Keratinocyte (primary cell): Measurements from ENCODE around the gene BLACAT1. TPM values are rescaled to one million over a fixed set of nuclear protein-coding genes. Genes with fewer than 3 reads are reported as not detected.
"Not testable (repeated sequence)": the region's sequence is repeated elsewhere in the genome, so short reads cannot be mapped to it uniquely, and the experiment has no call there.

ENCODE experiments used
- DNase-seq: peaks from one replicate; pipeline ENCODE4 v3.0.0-alpha.2; 2011; ENCODE audit warnings: low read depth, missing footprints, low spot score
- FAIRE-seq: peaks from 2 replicates; lab custom pipeline; 2011; peaks lifted over from hg19 to GRCh38; lab: Jason Lieb, UNC
- H2AFZ ChIP-seq: 2 replicates; pipeline ENCODE4 v1.6.0; 2012; ENCODE audit warnings: low read length, control low read depth, inconsistent platforms; ENCODE audit not compliant: control insufficient read depth
- H3K27ac ChIP-seq: 2 replicates; pipeline ENCODE4 v1.5.1; 2011; ENCODE audit warnings: low read length; ENCODE audit not compliant: control insufficient read depth, insufficient read depth
- H3K27me3 ChIP-seq: 3 replicates; pipeline ENCODE4 v1.6.0; 2011; ENCODE audit warnings: low read length; ENCODE audit not compliant: control insufficient read depth, insufficient read depth; ENCODE audit errors: extremely low read depth
- H3K36me3 ChIP-seq, 2 experiments: 2 replicates in 1 of 2; 3 replicates in 1 of 2; pipeline ENCODE4 v1.5.1; 2011; ENCODE audit warnings: low read length in 2 of 2, mild to moderate bottlenecking in 1 of 2; ENCODE audit not compliant: control insufficient read depth in 2 of 2, insufficient read depth in 2 of 2; ENCODE audit errors: extremely low read depth in 1 of 2
- H3K4me1 ChIP-seq: 3 replicates; pipeline ENCODE4 v1.5.1; 2011; ENCODE audit warnings: low read length; ENCODE audit not compliant: control insufficient read depth, insufficient read depth; ENCODE audit errors: extremely low read depth
- H3K4me2 ChIP-seq: 3 replicates; pipeline ENCODE4 v1.6.0; 2011; ENCODE audit warnings: low read depth, low read length; ENCODE audit not compliant: control insufficient read depth, insufficient read depth; ENCODE audit errors: extremely low read depth
- H3K4me3 ChIP-seq, 3 experiments: fragments of 200-600 bp in 1 of 3; sonication (generic) in 1 of 3; 2 replicates in 2 of 3; 3 replicates in 1 of 3; pipeline ENCODE4 v1.5.1; 2011 to 2016; ENCODE audit warnings: low read length in 3 of 3, mild to moderate bottlenecking in 3 of 3, control low read depth in 2 of 3, inconsistent platforms in 1 of 3, low read depth in 1 of 3, mixed read lengths in 1 of 3, mixed run types in 1 of 3, moderate library complexity in 1 of 3; ENCODE audit not compliant: control insufficient read depth in 2 of 3, insufficient read depth in 2 of 3; ENCODE audit errors: extremely low read depth in 1 of 3
- H3K79me2 ChIP-seq: 2 replicates; pipeline ENCODE4 v1.6.0; 2012; ENCODE audit warnings: low read length; ENCODE audit not compliant: control insufficient read depth, insufficient read depth
- H3K9ac ChIP-seq: 3 replicates; pipeline ENCODE4 v1.6.0; 2011; ENCODE audit warnings: low read length; ENCODE audit not compliant: control insufficient read depth, insufficient read depth; ENCODE audit errors: extremely low read depth
- H3K9me1 ChIP-seq: 3 replicates; pipeline ENCODE4 v1.6.0; 2011; ENCODE audit warnings: low read length; ENCODE audit not compliant: control insufficient read depth, insufficient read depth; ENCODE audit errors: extremely low read depth
- H3K9me3 ChIP-seq: 2 replicates; pipeline ENCODE4 v1.5.1; 2012; ENCODE audit warnings: low read depth, low read length; ENCODE audit not compliant: control insufficient read depth
- H4K20me1 ChIP-seq: 3 replicates; pipeline ENCODE4 v1.6.0; 2011; ENCODE audit warnings: low read length; ENCODE audit not compliant: control insufficient read depth, insufficient read depth; ENCODE audit errors: extremely low read depth
- EZH2 ChIP-seq: IDR thresholded peaks from one replicate; pipeline ENCODE4 v1.6.1; 2012; ENCODE audit warnings: inconsistent platforms, mild to moderate bottlenecking, low read length, moderate library complexity
- dilution Hi-C: fragments of 300-500 bp; cut with MboI; formaldehyde crosslinking; loops from one replicate; pipeline ENCODE4 v1.7.0; 2020; ENCODE audit warnings: low sequenced_read_pairs; ENCODE audit not compliant: extremely low pct_ligation_motif_present
- polyA plus RNA-seq, 5 experiments: library from polyadenylated mRNA; depleted of rRNA in 3 of 5; stranded (reverse) in 3 of 5; stranded (forward) in 1 of 5; unstranded in 1 of 5; fragments of >200 nt; gene quantifications; 1 replicate in 1 of 5; 2 replicates in 3 of 5; 3 replicates in 1 of 5; pipeline versions ENCODE4 v1.2.1 to v1.2.3, GENCODE V29; 2011 to 2012; ENCODE audit warnings: missing spikeins in 2 of 5, low read depth in 1 of 5, low replicate concordance in 1 of 5
- TF ChIP-seq, protein P1 (sequence below), 3 experiments: IDR thresholded peaks in 1 of 3; conservative IDR thresholded peaks in 1 of 3; optimal IDR thresholded peaks in 1 of 3; 2 replicates in 2 of 3; 3 replicates in 1 of 3; pipeline versions ENCODE3 to v1.5.1; 2011; ENCODE audit warnings: low read length in 3 of 3, mild to moderate bottlenecking in 3 of 3, moderate library complexity in 2 of 3, control low read depth in 1 of 3, inconsistent platforms in 1 of 3; ENCODE audit not compliant: insufficient read depth in 2 of 3; ENCODE audit errors: extremely low read depth in 1 of 3

Gene BLACAT1
- polyA plus RNA-seq, 1 donor (not counting 4 experiments of a cell fraction or from before 2014, with no cell fraction given): 4.0 TPM

- TF ChIP-seq, protein P1, sequence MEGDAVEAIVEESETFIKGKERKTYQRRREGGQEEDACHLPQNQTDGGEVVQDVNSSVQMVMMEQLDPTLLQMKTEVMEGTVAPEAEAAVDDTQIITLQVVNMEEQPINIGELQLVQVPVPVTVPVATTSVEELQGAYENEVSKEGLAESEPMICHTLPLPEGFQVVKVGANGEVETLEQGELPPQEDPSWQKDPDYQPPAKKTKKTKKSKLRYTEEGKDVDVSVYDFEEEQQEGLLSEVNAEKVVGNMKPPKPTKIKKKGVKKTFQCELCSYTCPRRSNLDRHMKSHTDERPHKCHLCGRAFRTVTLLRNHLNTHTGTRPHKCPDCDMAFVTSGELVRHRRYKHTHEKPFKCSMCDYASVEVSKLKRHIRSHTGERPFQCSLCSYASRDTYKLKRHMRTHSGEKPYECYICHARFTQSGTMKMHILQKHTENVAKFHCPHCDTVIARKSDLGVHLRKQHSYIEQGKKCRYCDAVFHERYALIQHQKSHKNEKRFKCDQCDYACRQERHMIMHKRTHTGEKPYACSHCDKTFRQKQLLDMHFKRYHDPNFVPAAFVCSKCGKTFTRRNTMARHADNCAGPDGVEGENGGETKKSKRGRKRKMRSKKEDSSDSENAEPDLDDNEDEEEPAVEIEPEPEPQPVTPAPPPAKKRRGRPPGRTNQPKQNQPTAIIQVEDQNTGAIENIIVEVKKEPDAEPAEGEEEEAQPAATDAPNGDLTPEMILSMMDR (optimal IDR thresholded peaks at IDR 0.05 in 1 of 3, IDR thresholded peaks at IDR 0.05 in 1 of 3, conservative IDR thresholded peaks at IDR 0.05 in 1 of 3; ENCODE audit: extremely low read depth in 1 of 3, insufficient read depth in 2 of 3, low read length in 3 of 3): no peak
- no peak for TF ChIP-seq EZH2
- dilution Hi-C loops: no loop called here
- no peaks in the 10 kb centered on the region for H3K9me1 ChIP-seq
- H3K4me2 ChIP-seq: no peak overlapping the region
- no peak overlapping the region for H3K4me3 ChIP-seq
- H3K36me3 ChIP-seq: no peaks in the 10 kb centered on the region
- H3K9ac ChIP-seq: no peak overlapping the region
- DNase-seq (no peak), FAIRE-seq (no peak)
- H2AFZ ChIP-seq: no peak overlapping the region
- H3K4me1 ChIP-seq: peaks cover 18% of the 10 kb centered on the region
- peaks cover 17% of the 10 kb centered on the region for H3K27me3 ChIP-seq
- no peaks in the 10 kb centered on the region for H3K79me2 ChIP-seq
- no peaks in the 10 kb centered on the region for H3K9me3 ChIP-seq
- no peaks in the 10 kb centered on the region for H4K20me1 ChIP-seq
- no peak overlapping the region for H3K27ac ChIP-seq
These were observed 27.5 kb upstream of the BLACAT1 start for GRCh38 chr1:205483372-205483771.

DNA sequence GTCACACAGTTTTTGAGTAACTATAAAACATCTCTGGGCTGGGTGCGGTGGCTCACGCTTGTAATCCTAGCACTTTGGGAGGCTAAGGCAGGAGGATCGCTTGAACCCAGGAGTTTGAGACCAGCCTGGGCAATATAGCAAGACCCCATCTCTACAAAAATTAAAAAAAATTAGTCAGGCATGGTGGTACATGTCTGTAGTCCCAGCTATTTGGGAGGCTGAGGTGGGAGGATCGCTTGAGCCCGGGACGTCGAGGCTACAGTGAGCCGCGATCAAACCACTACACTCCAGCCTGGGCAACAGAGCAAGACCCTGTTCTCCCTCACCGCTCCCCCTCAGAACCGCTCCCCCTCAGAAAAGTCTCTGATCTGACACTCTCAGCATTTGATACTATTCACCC is 26.7 kb upstream of the BLACAT1 start:
- H3K4me3 ChIP-seq, H3K79me2 ChIP-seq, H4K20me1 ChIP-seq, DNase-seq, H3K9me1 ChIP-seq, dilution Hi-C loops, H3K9me3 ChIP-seq, H3K4me2 ChIP-seq, FAIRE-seq, H3K27ac ChIP-seq, H3K9ac ChIP-seq, H3K36me3 ChIP-seq, H2AFZ ChIP-seq: not testable (repeated sequence)
- peaks cover 24% of the 10 kb centered on the region for H3K4me1 ChIP-seq
- peaks cover 17% of the 10 kb centered on the region for H3K27me3 ChIP-seq

GRCh38 chr1:205481629-205482151 is 25.8 kb upstream of the BLACAT1 start:
- Histone ChIP-seq H3K4me3 (peak overlapping the region in 1 of 3 experiments; percentile 26), H3K9ac (peak overlapping the region; percentile 5), H3K9me1 (no peaks in the 10 kb centered on the region), H3K36me3 (no peaks in the 10 kb centered on the region), H3K27ac (peak overlapping the region; percentile 45), H3K79me2 (no peaks in the 10 kb centered on the region), H4K20me1 (no peaks in the 10 kb centered on the region), H3K4me1 (peaks cover 29% of the 10 kb centered on the region), H3K4me2 (peak overlapping the region; percentile 68), H2AFZ (peak overlapping the region; percentile 4), H3K27me3 (peaks cover 17% of the 10 kb centered on the region), H3K9me3 (no peaks in the 10 kb centered on the region)
- DNase-seq (no peak), FAIRE-seq (peak; percentile 97)
- TF ChIP-seq, protein P1 (optimal IDR thresholded peaks at IDR 0.05 in 1 of 3, IDR thresholded peaks at IDR 0.05 in 1 of 3, conservative IDR thresholded peaks at IDR 0.05 in 1 of 3; ENCODE audit: extremely low read depth in 1 of 3, insufficient read depth in 2 of 3, low read length in 3 of 3): no peak
- no peak for TF ChIP-seq EZH2
- dilution Hi-C loops: no loop called here
